Measurements from ENCODE around the gene ST14.
A peak's percentile ranks its signal among the peaks of the same experiment; 100 is the strongest.

Gene ST14

DNA sequence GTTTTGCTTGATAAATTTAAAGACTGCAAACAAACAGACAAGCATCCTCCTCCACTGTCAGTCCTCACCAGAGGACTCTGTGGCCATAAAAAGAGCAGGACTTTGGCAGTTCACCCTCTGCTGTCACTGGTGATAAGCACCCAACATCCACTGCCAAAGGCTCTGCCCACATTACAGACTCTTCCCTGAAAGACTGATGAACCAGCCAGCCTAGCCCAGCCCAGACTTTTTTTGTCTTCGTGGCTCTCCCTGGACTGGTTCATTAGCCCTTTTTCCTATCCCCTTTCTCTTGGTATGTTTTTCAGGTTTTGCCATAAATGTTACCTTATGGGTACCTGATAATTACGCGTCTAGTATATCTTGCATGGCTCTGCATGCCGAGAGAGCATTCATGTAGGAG is 15.1 kb downstream of the ST14 start:
- in situ Hi-C loops (cut with HindIII; ENCODE audit: low pct_unique_long_range_greater_than_20kb, low sequenced_read_pairs): no loop called here
- TF ChIP-seq JUND (IDR thresholded peaks at IDR 0.05; ENCODE audit: low read depth): no peak

DNA sequence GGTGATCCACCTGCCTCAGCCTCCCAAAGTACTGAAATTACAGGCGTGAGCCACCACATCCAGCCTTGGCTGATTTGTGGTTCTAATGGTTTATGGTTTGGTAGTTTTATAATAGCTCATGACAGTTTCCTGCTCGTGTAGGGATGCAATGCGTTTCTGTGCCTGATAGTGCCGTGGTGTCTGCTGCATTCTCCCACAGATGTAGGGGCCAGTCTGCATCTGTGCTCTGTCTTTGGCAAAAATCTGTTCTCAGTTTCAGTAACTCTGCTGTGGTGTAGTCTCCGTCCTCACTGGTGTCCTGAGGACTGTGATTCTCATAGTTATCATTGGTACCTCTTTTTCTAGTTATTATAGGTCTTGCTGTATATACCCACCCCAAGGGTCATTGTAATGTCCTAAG is 16.3 kb downstream of the ST14 start:
- TF ChIP-seq JUND (IDR thresholded peaks at IDR 0.05; ENCODE audit: low read depth): no peak
- in situ Hi-C loops (cut with HindIII; ENCODE audit: low pct_unique_long_range_greater_than_20kb, low sequenced_read_pairs): no loop called here
- no peak for DNase-seq (ENCODE audit: low read depth in 1 of 2, low spot score in 1 of 2)

More for the DNA sequence above, 15.1 kb downstream of the ST14 start:
- no peak for DNase-seq (ENCODE audit: low read depth in 1 of 2, low spot score in 1 of 2)

DNA sequence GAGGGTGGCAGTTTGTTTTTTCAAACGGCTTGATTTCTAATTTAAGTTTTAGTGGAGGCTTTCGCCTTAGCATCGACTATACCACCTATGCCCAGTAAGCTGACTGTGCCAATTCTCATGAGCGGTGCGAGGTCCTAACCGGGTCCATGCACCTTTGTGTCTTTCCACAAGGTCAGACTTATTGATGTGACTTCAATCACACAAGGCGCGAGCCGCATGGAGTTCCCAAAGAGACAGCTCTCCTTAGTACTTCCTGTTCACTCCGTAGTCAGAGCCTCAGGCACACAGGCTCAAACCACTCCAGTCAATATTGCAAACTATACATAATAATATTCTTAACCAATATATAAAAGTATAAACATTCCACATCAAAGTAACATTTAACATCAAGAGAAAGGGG is 18.2 kb downstream of the ST14 start:
- no peak for TF ChIP-seq JUND (IDR thresholded peaks at IDR 0.05; ENCODE audit: low read depth)
- DNase-seq (ENCODE audit: low read depth in 1 of 2, low spot score in 1 of 2): no peak
- in situ Hi-C loops (cut with HindIII; ENCODE audit: low pct_unique_long_range_greater_than_20kb, low sequenced_read_pairs): no loop called here

DNA sequence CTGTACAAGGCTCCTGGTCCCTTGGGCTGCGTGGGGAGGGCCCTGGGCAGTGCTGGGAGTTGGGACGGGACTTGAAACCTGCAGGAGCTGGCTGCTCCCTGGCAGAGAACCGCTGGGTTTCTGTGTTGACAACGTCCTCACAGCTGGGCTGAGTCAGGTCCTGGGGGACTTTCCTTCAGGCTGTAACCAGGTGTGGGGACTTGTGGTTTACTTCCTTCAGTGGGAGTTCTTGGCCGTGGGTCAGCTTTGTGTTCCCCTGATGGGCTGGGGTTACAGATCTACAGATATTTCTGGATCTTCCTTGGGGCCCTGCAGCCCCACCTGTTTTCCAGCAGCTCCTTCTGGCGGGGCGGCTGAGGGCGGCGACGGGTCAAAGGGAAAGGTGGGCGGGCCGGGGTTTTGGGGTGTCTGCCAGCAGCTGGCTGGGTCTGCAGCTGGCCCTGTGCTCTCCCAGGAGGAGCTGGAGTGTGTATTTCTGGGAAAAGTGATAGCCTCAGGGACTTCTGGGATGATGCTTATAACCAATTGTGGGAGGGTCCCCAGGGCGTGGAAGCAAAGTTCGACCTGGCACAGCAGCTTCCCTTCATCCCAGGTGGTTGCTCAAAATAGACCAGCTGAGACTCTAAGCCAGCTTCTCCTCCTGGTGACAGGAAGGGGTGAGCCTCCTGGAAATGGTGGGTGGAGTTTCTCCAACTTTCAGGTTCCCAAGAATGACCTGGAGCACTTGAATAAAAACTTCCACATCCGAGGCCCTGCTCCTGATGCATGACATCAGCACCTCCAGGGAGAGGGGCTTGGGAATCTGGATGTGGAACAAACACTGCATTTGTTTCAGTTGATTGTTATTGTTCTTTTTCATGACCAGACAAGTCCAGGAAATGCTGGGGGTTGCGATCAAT is 19.1 kb downstream of the ST14 start:
- TF ChIP-seq JUND (IDR thresholded peaks at IDR 0.05; ENCODE audit: low read depth): no peak
- DNase-seq (ENCODE audit: low read depth in 1 of 2, low spot score in 1 of 2): no peak
- in situ Hi-C loops (cut with HindIII; ENCODE audit: low pct_unique_long_range_greater_than_20kb, low sequenced_read_pairs): no loop called here

DNA sequence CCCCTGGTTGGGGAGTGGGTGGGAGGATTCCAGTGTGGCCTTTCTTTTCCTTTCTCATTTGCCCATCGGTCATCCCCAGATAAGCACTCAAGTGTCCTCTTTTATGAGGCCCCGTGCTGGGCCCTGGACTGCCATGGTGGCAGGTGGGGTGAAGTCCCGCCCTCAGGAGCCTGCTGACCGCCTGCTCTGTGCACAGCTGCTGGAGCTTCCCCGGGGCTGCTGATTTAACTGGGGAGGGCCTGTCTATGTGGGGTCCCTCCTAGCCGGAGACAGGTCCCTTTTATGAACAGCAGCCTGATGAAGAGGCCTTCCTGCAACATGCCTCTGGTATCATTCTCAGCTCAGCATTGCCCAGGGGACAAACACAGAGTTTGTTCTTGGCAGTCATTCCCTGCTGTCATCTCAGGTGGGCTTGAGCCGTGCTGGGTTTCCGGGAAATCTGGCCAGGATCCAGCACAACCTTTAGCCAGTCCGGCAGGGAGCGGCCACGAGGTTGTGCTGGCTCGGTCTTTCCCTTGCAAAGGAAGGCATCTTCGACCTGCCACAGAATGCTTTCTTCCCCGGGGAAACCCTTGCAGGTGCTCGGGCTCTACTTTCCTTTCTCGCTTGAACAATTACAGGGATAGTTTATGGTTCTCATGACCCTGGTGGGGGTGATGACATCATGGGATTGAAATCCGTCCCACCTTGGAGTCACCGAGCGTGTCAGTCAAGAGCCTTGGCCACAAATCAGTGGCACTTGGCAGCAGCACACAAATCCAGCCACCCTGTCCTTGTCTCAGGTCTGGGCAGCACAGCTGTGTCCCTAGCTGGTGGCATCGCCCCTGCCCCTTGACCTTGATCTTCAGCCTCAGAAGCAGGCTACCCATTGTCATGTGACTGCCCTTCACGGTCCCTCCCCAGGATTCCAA is 20.1 kb downstream of the ST14 start:
- DNase-seq (ENCODE audit: low read depth in 1 of 2, low spot score in 1 of 2): no peak
- in situ Hi-C loops (cut with HindIII; ENCODE audit: low pct_unique_long_range_greater_than_20kb, low sequenced_read_pairs): no loop called here
- no peak for TF ChIP-seq JUND (IDR thresholded peaks at IDR 0.05; ENCODE audit: low read depth)

DNA sequence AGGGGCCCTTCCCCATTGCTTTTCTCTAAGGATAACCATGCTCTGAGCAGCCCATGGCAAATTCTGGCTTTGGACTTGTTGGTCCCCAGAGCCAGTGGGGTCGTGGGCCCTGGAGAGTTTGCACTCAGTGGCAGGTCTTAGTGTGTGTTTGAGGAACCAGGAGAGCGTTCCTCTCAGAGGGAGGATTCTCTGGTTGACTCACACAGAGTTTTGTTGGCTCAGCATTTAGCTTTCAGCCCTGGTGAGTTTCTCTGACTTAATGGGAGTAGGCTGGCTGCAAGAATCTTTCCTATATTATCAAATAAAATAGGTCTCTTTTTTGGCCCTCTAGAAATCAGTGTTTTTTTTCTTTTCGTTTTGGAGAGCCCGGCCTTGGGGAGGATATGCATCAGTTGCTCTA is 20.9 kb downstream of the ST14 start:
- no peak for TF ChIP-seq JUND (IDR thresholded peaks at IDR 0.05; ENCODE audit: low read depth)
- no peak for DNase-seq (ENCODE audit: low read depth in 1 of 2, low spot score in 1 of 2)

DNA sequence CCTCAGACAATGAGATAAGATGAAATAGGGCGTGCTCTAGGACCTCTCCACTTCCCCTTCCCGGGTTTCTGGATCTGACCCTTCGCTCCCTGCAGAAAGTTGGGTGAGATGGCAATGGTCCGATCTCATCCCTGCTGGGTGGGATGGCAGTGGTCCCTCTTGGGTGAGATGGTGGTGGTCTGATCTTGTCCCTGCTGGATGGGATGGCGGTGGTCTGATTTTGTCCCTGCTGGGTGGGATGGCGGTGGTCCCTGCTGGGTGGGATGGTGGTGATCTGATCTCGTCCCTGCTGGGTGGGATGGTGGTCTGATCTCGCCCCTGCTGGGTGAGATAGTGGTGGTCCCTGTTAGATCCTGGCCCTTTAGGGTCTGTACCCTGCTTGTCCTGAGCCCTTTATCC is 21.3 kb downstream of the ST14 start:
- no peak for DNase-seq (ENCODE audit: low read depth in 1 of 2, low spot score in 1 of 2)
- TF ChIP-seq JUND (IDR thresholded peaks at IDR 0.05; ENCODE audit: low read depth): no peak
- in situ Hi-C loops (cut with HindIII; ENCODE audit: low pct_unique_long_range_greater_than_20kb, low sequenced_read_pairs): no loop called here

More for the DNA sequence above, 20.9 kb downstream of the ST14 start:
- in situ Hi-C loops (cut with HindIII; ENCODE audit: low pct_unique_long_range_greater_than_20kb, low sequenced_read_pairs): no loop called here

DNA sequence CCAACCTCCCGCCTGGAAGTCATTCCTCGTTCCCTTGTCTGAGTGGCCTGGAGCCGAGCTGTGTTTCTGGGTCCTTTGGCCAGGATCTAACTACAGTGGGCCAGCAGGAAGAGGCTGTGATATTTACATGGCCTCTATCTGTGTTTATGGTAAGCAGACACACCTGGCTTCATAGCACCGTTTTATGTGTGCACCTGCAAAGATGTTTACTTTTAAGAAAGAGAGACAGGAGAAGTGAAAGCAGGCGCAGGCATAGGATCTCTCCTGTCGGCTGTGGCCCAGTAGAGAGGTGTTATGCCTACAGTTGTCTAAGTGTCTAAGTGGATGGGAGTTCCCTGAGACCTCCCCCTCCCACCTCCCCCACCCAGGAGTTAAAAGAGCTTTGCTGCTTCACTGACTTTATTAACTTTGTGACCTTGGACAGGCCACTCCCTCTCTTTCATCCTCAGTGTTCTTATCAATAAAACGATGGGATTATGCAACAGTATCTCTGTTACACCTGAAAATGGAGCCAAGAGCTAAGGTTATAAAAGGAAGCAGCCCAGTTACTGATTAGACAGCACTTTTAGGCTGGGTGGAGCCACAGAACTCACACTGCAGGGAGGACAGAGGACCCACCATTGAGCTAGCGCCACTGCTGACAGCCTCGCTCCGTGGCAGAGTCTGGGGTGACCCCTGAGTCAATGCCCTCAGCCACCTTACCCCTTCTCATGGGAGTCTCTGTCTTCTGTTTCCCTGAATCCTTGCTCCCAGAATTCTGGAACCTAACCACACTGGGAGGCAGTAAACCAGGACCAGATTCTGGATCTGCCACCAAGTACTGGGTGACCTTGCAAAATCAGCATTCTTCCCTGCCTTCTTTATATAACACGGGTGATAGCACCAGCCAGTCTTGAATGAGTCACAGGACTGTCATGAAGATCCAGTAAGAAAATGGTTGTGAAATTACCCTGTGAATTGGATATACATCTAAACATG is 22.0 kb downstream of the ST14 start:
- in situ Hi-C loops (cut with HindIII; ENCODE audit: low pct_unique_long_range_greater_than_20kb, low sequenced_read_pairs): no loop called here
- no peak for TF ChIP-seq JUND (IDR thresholded peaks at IDR 0.05; ENCODE audit: low read depth)
- peak in 1 of 2 experiments; percentile 67 for DNase-seq (ENCODE audit: low read depth in 1 of 2, low spot score in 1 of 2)

DNA sequence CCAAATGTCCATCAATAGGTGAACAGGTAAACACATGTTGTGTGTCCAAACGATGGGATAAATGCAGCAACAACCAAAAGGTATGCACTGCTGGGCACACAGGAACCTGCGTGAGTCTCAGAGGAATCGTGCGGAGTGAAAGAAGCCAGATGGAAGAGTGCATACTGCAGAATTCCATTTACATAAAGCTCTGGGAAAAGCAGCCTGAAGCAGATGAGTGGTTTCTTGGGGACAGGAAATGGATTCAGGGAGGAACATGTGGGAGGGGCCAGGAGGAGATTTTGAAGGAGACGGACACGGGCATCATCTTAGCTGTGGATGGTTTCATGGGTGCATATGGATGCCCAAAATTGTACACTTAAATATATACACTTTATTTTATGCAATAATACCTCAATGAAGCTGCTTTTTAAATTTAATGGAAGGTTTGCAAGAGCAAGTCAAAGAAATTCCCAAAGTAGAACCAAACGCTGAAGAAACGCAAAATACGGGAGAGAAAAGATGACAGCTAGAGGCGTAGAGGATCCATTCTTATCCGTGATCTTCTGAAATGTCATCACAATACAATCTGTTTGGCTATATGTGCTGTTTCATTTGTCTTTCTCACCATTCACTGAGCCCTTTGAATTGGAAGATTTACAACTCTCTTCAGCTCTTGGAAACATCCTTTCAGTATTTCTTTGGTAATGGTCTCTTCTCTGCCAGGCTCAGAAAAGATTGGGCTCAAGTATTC is 24.5 kb downstream of the ST14 start:
- TF ChIP-seq JUND (IDR thresholded peaks at IDR 0.05; ENCODE audit: low read depth): no peak
- DNase-seq (ENCODE audit: low read depth in 1 of 2, low spot score in 1 of 2): no peak
- in situ Hi-C loops (cut with HindIII; ENCODE audit: low pct_unique_long_range_greater_than_20kb, low sequenced_read_pairs): no loop called here

DNA sequence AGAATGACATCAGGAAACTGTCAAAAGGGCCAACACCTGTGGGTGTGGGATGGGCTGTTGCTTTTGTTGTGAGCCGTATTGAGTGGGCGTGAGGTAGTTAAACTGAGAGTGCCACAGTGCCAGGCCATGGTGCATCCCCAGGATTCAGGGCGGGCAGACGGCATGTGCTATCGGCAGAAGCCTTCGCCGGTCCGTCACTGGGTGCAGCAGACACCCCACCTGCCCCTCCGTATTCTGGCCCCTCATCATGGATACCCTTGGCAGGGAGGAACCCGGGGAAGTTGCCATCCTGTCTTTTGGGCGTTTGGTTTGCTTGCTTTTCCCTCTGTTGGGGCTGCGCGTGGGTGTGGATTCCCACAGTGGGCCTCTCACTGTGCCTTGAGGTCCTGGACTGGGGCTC is 27.5 kb downstream of the ST14 start:
- in situ Hi-C loops (cut with HindIII; ENCODE audit: low pct_unique_long_range_greater_than_20kb, low sequenced_read_pairs): no loop called here
- DNase-seq (ENCODE audit: low read depth in 1 of 2, low spot score in 1 of 2): no peak

DNA sequence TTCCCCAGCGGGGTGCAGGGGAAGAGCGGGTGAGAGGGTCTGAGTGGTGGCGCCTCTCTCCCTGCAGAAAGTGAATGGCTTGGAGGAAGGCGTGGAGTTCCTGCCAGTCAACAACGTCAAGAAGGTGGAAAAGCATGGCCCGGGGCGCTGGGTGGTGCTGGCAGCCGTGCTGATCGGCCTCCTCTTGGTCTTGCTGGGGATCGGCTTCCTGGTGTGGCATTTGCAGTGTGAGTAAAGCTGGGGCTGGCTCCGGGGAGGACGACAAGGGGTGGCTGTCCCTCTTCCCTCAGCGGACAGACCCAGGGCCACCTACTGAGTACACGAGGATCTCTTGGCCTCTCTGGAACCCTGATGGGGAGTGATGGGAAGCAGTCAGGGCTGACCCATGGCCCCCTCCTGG is 28.5 kb downstream of the ST14 start:
- no peak for TF ChIP-seq JUND (IDR thresholded peaks at IDR 0.05; ENCODE audit: low read depth)
- in situ Hi-C loops (cut with HindIII; ENCODE audit: low pct_unique_long_range_greater_than_20kb, low sequenced_read_pairs): no loop called here
- DNase-seq (ENCODE audit: low read depth in 1 of 2, low spot score in 1 of 2): peak in 1 of 2 experiments; percentile 46

More for the DNA sequence above, 27.5 kb downstream of the ST14 start:
- no peak for TF ChIP-seq JUND (IDR thresholded peaks at IDR 0.05; ENCODE audit: low read depth)
